ENCODE measurements around the gene CACNA1E.

Gene CACNA1E

GRCh38 chr1:181712711-181713110 lies 229.4 kb downstream of the CACNA1E start:
- Histone ChIP-seq H3K27me3 (ENCODE audit: low read length) (no peaks in the 10 kb centered on the region), H3K9me3 (ENCODE audit: insufficient read depth, low read length) (no peaks in the 10 kb centered on the region), H3K9me2 (replicated peaks; ENCODE audit: insufficient read depth, low read length) (no peaks in the 10 kb centered on the region), H3K4me3 (ENCODE audit: insufficient read depth, low read length, poor library complexity, severe bottlenecking) (no peak overlapping the region), H3K36me3 (ENCODE audit: low read length) (no peaks in the 10 kb centered on the region), H3K4me2 (ENCODE audit: low read depth, low read length, poor library complexity, severe bottlenecking) (no peak overlapping the region), H3K9ac (ENCODE audit: low read length) (no peak overlapping the region), H3K79me2 (ENCODE audit: insufficient read depth, low read length) (no peaks in the 10 kb centered on the region), H2AFZ (ENCODE audit: low read depth, low read length, severe bottlenecking) (no peak overlapping the region), H3F3A (ENCODE audit: insufficient read depth) (no peaks in the 10 kb centered on the region), H3K27ac (ENCODE audit: low read depth, low read length) (no peak overlapping the region), H4K20me1 (ENCODE audit: low read depth, low read length) (no peaks in the 10 kb centered on the region)
- TF ChIP-seq CTCF (IDR thresholded peaks at IDR 0.05; ENCODE audit: insufficient read depth, low read length, poor library complexity, severe bottlenecking) (no peak), EZH2phosphoT487 (conservative IDR thresholded peaks at IDR 0.05; ENCODE audit: low read length) (no peak)

GRCh38 chr1:181714428-181714827 lies 231.1 kb downstream of the CACNA1E start:
- H3K27ac ChIP-seq (ENCODE audit: low read depth, low read length): no peak overlapping the region
- no peaks in the 10 kb centered on the region for H3K9me3 ChIP-seq (ENCODE audit: insufficient read depth, low read length)
- TF ChIP-seq EZH2phosphoT487 (conservative IDR thresholded peaks at IDR 0.05; ENCODE audit: low read length) (no peak), CTCF (IDR thresholded peaks at IDR 0.05; ENCODE audit: insufficient read depth, low read length, poor library complexity, severe bottlenecking) (no peak)
- no peaks in the 10 kb centered on the region for H3F3A ChIP-seq (ENCODE audit: insufficient read depth)
- no peaks in the 10 kb centered on the region for H3K79me2 ChIP-seq (ENCODE audit: insufficient read depth, low read length)
- no peaks in the 10 kb centered on the region for H3K9me2 ChIP-seq (replicated peaks; ENCODE audit: insufficient read depth, low read length)
- H3K9ac ChIP-seq (ENCODE audit: low read length): no peak overlapping the region
- H3K36me3 ChIP-seq (ENCODE audit: low read length): no peaks in the 10 kb centered on the region
- no peaks in the 10 kb centered on the region for H3K27me3 ChIP-seq (ENCODE audit: low read length)
- H2AFZ ChIP-seq (ENCODE audit: low read depth, low read length, severe bottlenecking): no peak overlapping the region
- no peaks in the 10 kb centered on the region for H4K20me1 ChIP-seq (ENCODE audit: low read depth, low read length)
- no peak overlapping the region for H3K4me3 ChIP-seq (ENCODE audit: insufficient read depth, low read length, poor library complexity, severe bottlenecking)
- H3K4me2 ChIP-seq (ENCODE audit: low read depth, low read length, poor library complexity, severe bottlenecking): no peak overlapping the region

- H4K20me1 ChIP-seq (ENCODE audit: low read depth, low read length): no peaks in the 10 kb centered on the region
- no peak overlapping the region for H3K27ac ChIP-seq (ENCODE audit: low read depth, low read length)
- no peaks in the 10 kb centered on the region for H3K27me3 ChIP-seq (ENCODE audit: low read length)
- H3K9me3 ChIP-seq (ENCODE audit: insufficient read depth, low read length): no peaks in the 10 kb centered on the region
- H3K9me2 ChIP-seq (replicated peaks; ENCODE audit: insufficient read depth, low read length): no peaks in the 10 kb centered on the region
- H3K36me3 ChIP-seq (ENCODE audit: low read length): no peaks in the 10 kb centered on the region
- H3K9ac ChIP-seq (ENCODE audit: low read length): no peak overlapping the region
- no peak overlapping the region for H2AFZ ChIP-seq (ENCODE audit: low read depth, low read length, severe bottlenecking)
- H3K4me3 ChIP-seq (ENCODE audit: insufficient read depth, low read length, poor library complexity, severe bottlenecking): no peak overlapping the region
- no peak for TF ChIP-seq CTCF (IDR thresholded peaks at IDR 0.05; ENCODE audit: insufficient read depth, low read length, poor library complexity, severe bottlenecking)
- no peaks in the 10 kb centered on the region for H3K79me2 ChIP-seq (ENCODE audit: insufficient read depth, low read length)
- no peaks in the 10 kb centered on the region for H3F3A ChIP-seq (ENCODE audit: insufficient read depth)
- no peak overlapping the region for H3K4me2 ChIP-seq (ENCODE audit: low read depth, low read length, poor library complexity, severe bottlenecking)
Measured at GRCh38 chr1:181718034-181718433, 234.7 kb downstream of the CACNA1E start.

Data from SU-DHL-6 (cell line).